ENCODE data around the gene IBA57.
"Not testable (repeated sequence)": the region's sequence is repeated elsewhere in the genome, so short reads cannot be mapped to it uniquely, and the experiment has no call there.

The IBA57 gene

DNA sequence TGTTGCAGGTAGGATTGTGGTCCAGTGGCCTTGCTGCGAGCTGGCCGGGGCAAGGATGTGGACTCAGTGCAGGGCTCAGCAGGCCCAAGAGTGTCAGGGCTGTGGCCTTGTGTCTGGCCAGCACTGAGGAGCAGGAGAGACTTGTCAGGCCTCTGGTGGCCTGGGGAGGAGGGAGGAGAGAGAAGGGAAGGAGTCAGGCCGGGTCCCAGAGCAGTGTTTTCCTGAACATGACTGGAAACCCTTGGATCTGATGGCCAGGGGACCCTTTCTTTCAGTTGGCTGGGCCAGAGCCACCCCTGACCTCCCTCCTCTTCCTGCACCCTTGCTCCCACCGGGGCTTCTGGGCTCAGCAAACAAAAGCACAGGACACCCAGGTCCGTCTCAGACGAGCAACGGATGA lies 5.1 kb downstream of the IBA57 start:
- TF ChIP-seq, protein P1, sequence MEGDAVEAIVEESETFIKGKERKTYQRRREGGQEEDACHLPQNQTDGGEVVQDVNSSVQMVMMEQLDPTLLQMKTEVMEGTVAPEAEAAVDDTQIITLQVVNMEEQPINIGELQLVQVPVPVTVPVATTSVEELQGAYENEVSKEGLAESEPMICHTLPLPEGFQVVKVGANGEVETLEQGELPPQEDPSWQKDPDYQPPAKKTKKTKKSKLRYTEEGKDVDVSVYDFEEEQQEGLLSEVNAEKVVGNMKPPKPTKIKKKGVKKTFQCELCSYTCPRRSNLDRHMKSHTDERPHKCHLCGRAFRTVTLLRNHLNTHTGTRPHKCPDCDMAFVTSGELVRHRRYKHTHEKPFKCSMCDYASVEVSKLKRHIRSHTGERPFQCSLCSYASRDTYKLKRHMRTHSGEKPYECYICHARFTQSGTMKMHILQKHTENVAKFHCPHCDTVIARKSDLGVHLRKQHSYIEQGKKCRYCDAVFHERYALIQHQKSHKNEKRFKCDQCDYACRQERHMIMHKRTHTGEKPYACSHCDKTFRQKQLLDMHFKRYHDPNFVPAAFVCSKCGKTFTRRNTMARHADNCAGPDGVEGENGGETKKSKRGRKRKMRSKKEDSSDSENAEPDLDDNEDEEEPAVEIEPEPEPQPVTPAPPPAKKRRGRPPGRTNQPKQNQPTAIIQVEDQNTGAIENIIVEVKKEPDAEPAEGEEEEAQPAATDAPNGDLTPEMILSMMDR (IDR thresholded peaks at IDR 0.05; ENCODE audit: extremely low read depth, missing control alignments), result no peak
- no peak for DNase-seq (ENCODE audit: low spot score)

DNA sequence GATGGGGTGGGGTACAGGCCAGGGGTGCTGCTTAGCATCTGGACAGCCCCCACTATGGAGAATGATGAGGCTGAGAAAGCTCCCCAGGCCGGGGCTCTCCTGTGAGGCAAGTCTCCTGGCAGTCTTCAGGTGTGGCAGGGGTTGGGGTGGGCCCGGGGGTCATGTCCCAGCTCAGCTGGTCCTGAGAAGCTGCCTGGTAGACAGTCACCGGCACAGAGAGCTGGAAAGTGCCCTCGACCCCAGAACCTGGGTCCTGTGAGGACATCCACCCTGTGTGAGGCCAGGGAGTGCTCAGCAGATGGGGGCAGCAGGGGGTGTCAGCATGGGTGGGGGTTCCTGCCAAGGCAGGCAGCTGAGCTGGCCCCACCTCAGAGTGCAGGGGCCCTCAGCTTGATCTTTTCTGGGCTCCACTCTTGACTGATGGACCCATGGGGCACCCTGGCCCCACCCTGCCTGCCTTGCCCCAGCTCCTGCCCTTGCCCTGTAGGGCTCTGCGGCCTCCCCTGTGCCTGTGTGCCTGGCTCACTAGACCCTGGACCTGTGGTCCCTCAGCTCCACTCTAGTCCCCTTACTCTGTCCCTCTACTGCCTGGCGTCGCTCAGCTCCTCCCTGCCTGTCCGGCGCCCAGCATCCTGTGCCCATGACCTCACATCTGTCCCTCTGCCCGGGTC lies 5.8 kb downstream of the IBA57 start:
- no peak for DNase-seq (ENCODE audit: low spot score)
- TF ChIP-seq, protein P1 (IDR thresholded peaks at IDR 0.05; ENCODE audit: extremely low read depth, missing control alignments), result no peak

DNA sequence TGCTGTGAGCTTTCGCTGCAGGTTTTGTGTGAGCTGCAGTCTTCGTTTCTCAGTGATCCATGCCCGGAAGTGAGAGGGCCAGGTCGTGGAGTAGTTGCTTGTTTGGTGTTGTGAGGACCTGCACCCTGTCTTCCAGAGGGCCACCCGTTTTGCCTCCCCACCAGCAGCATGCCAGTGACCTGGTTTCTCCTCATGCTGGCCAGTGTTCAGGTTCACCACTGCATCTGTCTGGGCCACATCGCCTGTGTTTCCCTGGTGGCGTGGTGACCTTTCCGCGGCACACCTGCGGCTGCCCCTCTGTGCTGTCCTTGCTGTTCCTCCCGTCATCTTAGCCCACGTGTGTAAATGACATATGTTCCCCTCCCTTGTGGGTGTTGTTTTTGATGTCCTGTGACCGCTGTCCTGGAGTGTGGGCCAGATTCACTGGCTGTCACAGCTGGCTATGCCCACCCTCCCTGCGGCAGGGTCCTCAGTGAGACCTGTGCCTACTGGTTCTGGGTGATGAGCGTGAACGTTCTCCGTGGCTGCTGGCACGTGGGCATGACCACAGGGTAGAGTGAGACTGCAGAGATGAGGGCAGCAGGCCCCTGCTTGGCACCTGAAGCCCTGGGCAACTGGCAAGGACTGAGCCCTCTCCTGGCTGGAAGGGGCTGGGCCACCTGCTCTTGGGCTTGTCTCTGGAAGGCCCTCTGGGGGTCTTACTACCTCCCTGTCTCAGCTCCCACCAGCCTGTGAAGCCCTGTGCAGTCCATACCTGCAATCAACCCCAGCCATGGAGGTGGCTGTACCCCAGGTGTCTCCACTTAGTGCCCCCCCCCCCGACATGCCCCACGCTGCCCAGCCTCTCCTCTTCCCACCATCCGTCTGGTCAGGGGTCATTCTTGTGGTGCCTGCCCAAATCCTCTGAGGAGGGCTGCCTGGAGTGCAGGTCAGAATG lies 7.3 kb downstream of the IBA57 start:
- TF ChIP-seq, protein P1 (IDR thresholded peaks at IDR 0.05; ENCODE audit: extremely low read depth, missing control alignments), result no peak

DNA sequence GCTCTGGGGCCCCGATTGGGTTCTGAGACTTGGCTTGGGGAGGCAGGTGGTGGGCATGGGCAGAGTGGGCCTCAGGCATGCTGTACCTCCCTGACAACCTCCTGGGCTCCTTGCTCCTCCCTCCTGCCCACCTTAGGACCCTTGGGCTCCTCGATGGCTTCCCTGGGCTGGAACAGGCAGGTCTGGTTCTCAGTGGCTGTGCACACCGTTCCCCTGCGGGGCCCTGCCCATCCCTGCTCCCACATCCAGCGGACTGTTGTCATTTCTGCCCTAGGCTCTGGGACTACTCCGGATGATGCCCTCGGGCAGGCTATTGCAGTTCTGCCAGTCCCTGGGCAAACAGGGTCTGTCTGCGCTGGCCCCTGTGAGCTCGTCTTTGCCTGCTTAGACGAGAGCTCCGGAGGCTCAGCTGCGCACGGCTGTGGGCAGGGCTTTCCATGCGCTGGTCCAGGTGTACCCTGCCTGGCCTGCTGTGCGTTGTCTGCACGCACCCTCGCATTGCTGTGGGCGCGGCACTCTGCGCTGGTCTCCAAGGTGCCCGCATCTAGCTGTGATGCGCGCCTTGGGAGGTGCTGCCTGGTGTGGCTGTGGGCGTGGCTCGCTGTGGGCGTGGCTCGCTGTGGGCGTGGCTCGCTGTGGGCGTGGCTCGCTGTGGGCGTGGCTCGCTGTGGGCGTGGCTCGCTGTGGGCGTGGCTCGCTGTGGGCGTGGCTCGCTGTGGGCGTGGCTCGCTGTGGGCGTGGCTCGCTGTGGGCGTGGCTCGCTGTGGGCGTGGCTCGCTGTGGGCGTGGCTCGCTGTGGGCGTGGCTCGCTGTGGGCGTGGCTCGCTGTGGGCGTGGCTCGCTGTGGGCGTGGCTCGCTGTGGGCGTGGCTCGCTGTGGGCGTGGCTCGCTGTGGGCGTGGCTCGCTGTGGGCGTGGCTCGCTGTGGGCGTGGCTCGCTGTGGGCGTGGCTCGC lies 8.2 kb downstream of the IBA57 start:
- not testable (repeated sequence) for DNase-seq (ENCODE audit: low spot score)

More for the DNA sequence above, 7.3 kb downstream of the IBA57 start:
- DNase-seq (ENCODE audit: low spot score), result no peak

DNA sequence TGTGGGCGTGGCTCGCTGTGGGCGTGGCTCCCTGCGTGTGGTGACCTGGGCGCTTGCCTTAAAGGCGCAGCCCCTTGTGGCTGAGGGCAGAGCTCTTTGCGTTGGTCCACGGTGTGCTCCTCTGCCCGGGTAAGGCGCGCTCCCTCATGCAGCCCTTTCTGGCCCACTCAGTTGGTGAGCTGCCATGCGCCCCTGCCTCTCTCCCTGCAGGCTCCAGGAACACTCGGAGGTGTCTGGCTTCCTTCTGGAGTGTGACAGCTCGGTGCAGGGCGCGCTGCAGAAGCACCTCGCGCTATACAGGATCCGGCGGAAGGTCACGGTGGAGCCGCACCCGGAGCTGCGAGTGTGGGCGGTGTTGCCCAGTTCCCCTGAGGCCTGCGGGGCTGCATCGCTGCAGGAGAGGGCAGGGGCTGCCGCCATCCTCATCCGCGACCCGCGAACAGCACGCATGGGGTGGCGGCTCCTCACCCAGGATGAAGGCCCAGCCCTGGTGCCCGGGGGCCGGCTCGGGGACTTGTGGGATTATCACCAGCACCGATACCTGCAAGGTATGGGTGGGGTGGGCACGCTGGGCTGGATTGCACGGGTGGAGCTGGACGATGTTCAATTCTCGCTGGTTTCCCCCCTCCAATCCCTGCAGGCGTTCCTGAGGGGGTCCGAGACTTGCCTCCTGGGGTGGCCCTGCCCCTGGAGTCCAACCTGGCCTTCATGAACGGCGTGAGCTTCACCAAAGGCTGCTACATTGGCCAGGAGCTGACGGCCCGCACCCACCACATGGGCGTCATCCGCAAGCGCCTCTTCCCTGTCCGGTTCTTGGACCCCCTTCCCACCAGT lies 9.1 kb downstream of the IBA57 start:
- TF ChIP-seq, protein P1 (IDR thresholded peaks at IDR 0.05; ENCODE audit: extremely low read depth, missing control alignments), result no peak
- peak; percentile 62 for DNase-seq (ENCODE audit: low spot score)

DNA sequence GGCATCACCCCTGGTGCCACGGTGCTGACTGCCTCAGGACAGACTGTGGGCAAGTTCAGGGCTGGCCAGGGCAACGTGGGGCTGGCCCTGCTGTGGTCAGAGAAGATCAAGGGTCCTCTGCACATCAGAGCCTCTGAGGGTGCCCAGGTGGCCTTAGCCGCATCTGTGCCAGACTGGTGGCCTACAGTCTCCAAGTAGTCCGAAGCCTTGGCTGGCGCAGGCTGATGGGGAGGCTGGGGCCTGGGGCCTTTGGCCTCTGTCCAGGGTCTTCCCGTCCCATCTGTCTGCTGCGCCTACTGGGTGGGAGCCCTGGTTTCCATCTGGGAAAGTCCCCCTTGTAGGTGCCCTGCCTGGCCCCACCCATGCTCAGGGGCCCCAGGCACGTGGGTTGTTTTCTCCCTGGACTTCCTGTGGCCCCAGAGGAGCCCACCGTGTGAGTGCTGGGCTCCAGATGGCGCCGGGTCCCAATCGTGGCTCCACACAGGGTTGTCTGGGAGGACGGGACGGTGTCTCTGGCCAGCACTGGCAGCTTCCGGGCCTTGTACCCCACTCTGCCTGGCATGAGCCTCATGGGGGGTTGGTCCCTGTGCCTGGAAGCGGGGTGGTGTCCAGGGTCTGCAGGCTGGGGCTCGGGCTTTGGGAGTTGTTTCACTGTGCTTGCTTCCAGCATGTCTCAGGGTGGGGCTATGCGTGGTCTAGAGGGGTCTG lies 9.9 kb downstream of the IBA57 start:
- DNase-seq (ENCODE audit: low spot score), result no peak
- TF ChIP-seq, protein P1 (IDR thresholded peaks at IDR 0.05; ENCODE audit: extremely low read depth, missing control alignments), result no peak
